ENCODE data around the gene ASIP.

The ASIP gene

DNA sequence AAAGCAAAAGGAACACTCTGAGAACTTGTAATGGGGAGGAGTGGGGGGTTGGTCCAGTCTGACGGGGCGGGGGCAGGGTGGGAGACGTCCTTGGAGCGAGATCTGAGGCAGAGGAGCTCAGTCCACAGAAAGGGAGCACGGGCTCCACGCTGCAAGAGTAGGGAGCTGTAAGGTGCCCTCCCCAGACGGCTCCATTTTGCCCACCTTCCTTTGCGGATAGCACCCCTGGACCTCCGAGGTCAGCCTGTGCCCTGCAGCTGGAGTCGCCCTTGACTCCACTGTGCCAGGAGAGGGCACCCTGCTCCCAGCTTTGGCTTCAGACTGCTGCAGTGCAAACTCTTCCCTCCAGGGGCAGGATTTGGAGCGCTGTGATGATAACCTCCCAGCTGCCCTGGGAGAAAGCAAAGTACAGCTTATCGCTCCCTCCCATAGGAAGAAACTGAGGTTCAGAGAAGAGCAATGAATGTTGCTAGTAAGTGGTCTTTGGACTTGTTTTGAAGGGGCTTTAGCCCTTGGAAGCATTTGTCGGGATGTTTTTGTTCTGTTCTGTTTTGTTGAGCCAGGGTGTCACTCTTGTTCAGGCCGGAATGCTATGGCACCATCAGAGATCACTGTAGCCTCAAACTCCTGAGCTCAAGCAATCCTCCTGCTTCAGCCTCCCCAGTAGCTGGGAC lies 71.5 kb downstream of the ASIP start:
- DNase-seq = peak; percentile 87 to 92

DNA sequence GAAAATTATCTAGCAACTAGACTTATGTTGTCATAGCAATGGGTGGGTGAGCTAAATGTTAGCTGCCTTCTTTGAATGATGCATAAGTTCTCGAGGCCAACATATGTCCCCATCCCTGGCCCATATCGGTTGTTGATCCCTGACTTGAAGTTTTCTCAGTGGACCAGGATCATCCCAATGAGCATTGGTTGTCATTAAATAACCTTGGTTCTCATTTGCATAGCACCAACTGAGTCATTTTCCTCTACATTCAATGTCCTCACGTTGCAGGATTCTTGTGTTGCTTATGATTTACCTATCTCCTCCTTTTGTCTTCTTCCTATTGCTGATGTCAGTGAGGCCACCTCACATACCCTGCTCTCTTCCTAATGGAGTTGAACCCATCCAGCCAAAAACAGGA lies 74.0 kb downstream of the ASIP start:
- no peak for DNase-seq

DNA sequence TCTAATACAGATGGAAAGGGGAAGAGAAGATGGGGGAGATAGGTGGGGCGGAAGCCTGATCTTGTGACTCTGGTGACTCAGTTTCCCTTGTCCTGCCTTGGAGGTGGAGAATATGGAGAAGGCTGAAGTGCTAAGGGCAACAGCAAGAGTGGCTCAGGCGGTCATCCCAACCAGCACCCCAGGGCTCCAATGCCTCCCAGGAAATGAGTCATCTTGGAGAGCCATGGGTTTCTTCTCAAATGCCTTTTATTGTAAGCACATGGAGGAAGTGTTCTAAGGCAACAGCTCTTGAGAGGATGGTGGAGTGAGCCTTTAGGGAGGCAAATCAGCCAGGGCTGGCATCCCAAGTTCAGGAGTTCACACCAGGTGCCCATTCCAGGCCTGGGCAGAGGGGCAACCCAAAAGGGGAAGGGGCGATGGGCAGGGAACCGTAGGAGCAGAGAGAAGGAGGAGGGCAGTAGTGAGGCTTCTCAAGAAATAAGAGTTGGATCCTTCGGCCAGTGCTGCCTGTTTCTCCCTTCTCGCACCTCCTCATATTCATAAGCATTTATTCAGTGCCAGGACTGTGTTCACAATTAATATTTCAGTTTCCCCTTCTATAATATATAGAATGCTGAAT lies 75.1 kb downstream of the ASIP start:
- DNase-seq = no peak
